Stromal cell of bone marrow (primary cell): ENCODE results near the gene BUD23.
"Not testable (repeated sequence)": the region's sequence is repeated elsewhere in the genome, so short reads cannot be mapped to it uniquely, and the experiment has no call there.

Source experiments
- DNase-seq: peaks from one replicate; pipeline ENCODE4 v3.0.0-alpha.2; 2012; ENCODE audit warnings: low read depth

Gene BUD23

GRCh38 chr7:73719806-73720169 lies 36.4 kb downstream of the BUD23 start:
- no peak for DNase-seq

GRCh38 chr7:73720443-73720842 lies 37.0 kb downstream of the BUD23 start:
- DNase-seq = not testable (repeated sequence)

- no peak for DNase-seq
Measured at GRCh38 chr7:73721377-73721817, 38.0 kb downstream of the BUD23 start.

- not testable (repeated sequence) for DNase-seq
Measured at GRCh38 chr7:73722182-73722581, 38.8 kb downstream of the BUD23 start.

GRCh38 chr7:73722785-73723184 lies 39.4 kb downstream of the BUD23 start:
- DNase-seq = no peak

GRCh38 chr7:73723813-73724212 lies 40.4 kb downstream of the BUD23 start:
- no peak for DNase-seq

GRCh38 chr7:73726083-73726466 lies 42.7 kb downstream of the BUD23 start:
- DNase-seq = no peak

GRCh38 chr7:73727952-73728351 lies 44.6 kb downstream of the BUD23 start:
- no peak for DNase-seq

- no peak for DNase-seq
Measured at GRCh38 chr7:73728551-73728950, 45.2 kb downstream of the BUD23 start.

GRCh38 chr7:73730485-73730884 lies 47.1 kb downstream of the BUD23 start:
- DNase-seq = no peak

GRCh38 chr7:73732397-73732796 lies 49.0 kb downstream of the BUD23 start:
- DNase-seq = no peak

GRCh38 chr7:73734619-73735527 lies 51.5 kb downstream of the BUD23 start:
- DNase-seq = peak; percentile 65

GRCh38 chr7:73735528-73735905 lies 52.1 kb downstream of the BUD23 start:
- DNase-seq = no peak

- no peak for DNase-seq
Measured at GRCh38 chr7:73736885-73737284, 53.5 kb downstream of the BUD23 start.

GRCh38 chr7:73737491-73738219 lies 54.3 kb downstream of the BUD23 start:
- DNase-seq = no peak

GRCh38 chr7:73738220-73738611 lies 54.8 kb downstream of the BUD23 start:
- DNase-seq = no peak

GRCh38 chr7:73738612-73739386 lies 55.4 kb downstream of the BUD23 start, which contains the start of gene ABHD11:
Gene ABHD11, minus strand, starts transcription at chr7:73738802. Its CDS starts 32 bp downstream, at chr7:73738770.
- peak; percentile 84 for DNase-seq

- DNase-seq = no peak
Measured at GRCh38 chr7:73739387-73739767, 56.0 kb downstream of the BUD23 start.

GRCh38 chr7:73740212-73740611 lies 56.8 kb downstream of the BUD23 start:
- no peak for DNase-seq

GRCh38 chr7:73740771-73741170 lies 57.4 kb downstream of the BUD23 start:
- DNase-seq = no peak

- no peak for DNase-seq
Measured at GRCh38 chr7:73741600-73741999, 58.2 kb downstream of the BUD23 start.

- DNase-seq = no peak
Measured at GRCh38 chr7:73742338-73742752, 58.9 kb downstream of the BUD23 start.
